Ishikawa (cell line): ENCODE results near the gene RAB6A.

Source experiments
- CEBPB ChIP-seq: IDR thresholded peaks from 2 replicates; pipeline ENCODE4 v1.6.1; 2012
- CREB1 ChIP-seq: IDR thresholded peaks from 2 replicates; pipeline ENCODE4 v1.6.1; 2012; ENCODE audit warnings: low read depth
- EGR1 ChIP-seq: IDR thresholded peaks from 2 replicates; pipeline ENCODE4 v1.6.1; 2012
- EP300 ChIP-seq: IDR thresholded peaks from 2 replicates; pipeline ENCODE4 v1.6.1; 2012; ENCODE audit warnings: borderline replicate concordance
- FOXM1 ChIP-seq: IDR thresholded peaks from 2 replicates; pipeline ENCODE4 v1.6.1; 2012; ENCODE audit warnings: low read depth, borderline replicate concordance
- TAF1 ChIP-seq: IDR thresholded peaks from 2 replicates; pipeline ENCODE4 v1.6.1; 2012; ENCODE audit warnings: low read depth, mild to moderate bottlenecking
- TCF12 ChIP-seq: IDR thresholded peaks from 2 replicates; pipeline ENCODE4 v1.6.1; 2012; ENCODE audit warnings: low read depth
- TEAD4 ChIP-seq: IDR thresholded peaks from 2 replicates; pipeline ENCODE4 v1.6.1; 2012
- YY1 ChIP-seq: IDR thresholded peaks from 2 replicates; pipeline ENCODE4 v1.6.1; 2012; ENCODE audit warnings: low read depth
- ZBTB7A ChIP-seq: IDR thresholded peaks from 2 replicates; pipeline ENCODE4 v1.6.1; 2012; ENCODE audit warnings: low read depth
- TF ChIP-seq, protein P1 (sequence below): IDR thresholded peaks from 2 replicates; pipeline ENCODE4 v1.6.1; 2012
- TF ChIP-seq, protein P2 (sequence below): IDR thresholded peaks from 2 replicates; pipeline ENCODE4 v1.6.1; 2012; ENCODE audit warnings: low read depth, mild to moderate bottlenecking
- TF ChIP-seq, protein P3 (sequence below): IDR thresholded peaks from 2 replicates; pipeline ENCODE4 v1.6.1; 2012

DNA sequence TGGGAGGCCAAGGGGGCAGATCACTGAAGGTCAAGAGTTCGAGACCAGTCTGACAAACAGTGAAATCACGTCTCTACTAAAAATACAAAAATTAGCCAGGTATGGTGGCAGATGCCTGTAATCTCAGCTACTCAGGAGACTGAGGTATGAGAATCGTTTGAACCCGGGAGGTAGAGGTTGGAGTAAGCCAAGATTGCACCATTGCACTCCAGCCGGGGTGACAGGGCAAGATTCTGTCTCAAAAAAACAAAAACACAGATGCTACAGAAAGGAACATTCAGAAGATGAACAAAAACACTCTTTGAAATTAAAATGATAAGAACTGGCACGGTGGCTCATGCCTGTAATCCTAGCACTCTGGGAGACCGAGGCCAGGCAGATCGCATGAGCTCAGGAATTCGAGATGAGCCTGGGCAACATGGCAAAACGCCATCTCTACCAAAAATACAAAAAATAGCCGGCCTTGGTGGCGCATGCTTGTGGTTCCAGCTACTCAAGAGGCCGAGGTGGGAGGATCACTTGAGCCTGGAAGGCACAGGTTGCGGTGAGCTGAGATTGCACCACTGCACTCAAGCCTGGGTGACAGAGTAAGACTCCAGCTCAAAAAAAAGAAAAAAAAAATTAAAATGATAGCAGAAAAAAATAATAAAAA lies 8.5 kb downstream of the RAB6A start:
- TF ChIP-seq ZBTB7A = no peak
- TF ChIP-seq EP300 = no peak
- TF ChIP-seq, protein P1, sequence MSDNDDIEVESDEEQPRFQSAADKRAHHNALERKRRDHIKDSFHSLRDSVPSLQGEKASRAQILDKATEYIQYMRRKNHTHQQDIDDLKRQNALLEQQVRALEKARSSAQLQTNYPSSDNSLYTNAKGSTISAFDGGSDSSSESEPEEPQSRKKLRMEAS = no peak
- TF ChIP-seq CEBPB = no peak
- TF ChIP-seq FOXM1 = no peak
- TF ChIP-seq TCF12 = no peak
- TF ChIP-seq, protein P2, sequence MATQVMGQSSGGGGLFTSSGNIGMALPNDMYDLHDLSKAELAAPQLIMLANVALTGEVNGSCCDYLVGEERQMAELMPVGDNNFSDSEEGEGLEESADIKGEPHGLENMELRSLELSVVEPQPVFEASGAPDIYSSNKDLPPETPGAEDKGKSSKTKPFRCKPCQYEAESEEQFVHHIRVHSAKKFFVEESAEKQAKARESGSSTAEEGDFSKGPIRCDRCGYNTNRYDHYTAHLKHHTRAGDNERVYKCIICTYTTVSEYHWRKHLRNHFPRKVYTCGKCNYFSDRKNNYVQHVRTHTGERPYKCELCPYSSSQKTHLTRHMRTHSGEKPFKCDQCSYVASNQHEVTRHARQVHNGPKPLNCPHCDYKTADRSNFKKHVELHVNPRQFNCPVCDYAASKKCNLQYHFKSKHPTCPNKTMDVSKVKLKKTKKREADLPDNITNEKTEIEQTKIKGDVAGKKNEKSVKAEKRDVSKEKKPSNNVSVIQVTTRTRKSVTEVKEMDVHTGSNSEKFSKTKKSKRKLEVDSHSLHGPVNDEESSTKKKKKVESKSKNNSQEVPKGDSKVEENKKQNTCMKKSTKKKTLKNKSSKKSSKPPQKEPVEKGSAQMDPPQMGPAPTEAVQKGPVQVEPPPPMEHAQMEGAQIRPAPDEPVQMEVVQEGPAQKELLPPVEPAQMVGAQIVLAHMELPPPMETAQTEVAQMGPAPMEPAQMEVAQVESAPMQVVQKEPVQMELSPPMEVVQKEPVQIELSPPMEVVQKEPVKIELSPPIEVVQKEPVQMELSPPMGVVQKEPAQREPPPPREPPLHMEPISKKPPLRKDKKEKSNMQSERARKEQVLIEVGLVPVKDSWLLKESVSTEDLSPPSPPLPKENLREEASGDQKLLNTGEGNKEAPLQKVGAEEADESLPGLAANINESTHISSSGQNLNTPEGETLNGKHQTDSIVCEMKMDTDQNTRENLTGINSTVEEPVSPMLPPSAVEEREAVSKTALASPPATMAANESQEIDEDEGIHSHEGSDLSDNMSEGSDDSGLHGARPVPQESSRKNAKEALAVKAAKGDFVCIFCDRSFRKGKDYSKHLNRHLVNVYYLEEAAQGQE = no peak
- TF ChIP-seq YY1 = no peak
- TF ChIP-seq TAF1 = no peak
- TF ChIP-seq CREB1 = no peak
- TF ChIP-seq EGR1 = no peak
- TF ChIP-seq, protein P3, sequence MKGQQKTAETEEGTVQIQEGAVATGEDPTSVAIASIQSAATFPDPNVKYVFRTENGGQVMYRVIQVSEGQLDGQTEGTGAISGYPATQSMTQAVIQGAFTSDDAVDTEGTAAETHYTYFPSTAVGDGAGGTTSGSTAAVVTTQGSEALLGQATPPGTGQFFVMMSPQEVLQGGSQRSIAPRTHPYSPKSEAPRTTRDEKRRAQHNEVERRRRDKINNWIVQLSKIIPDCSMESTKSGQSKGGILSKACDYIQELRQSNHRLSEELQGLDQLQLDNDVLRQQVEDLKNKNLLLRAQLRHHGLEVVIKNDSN = no peak
- no peak for TF ChIP-seq TEAD4
